KMS-11 (cell line): ENCODE measurements around the gene PACS1.
A peak's percentile ranks its signal among the peaks of the same experiment; 100 is the strongest.

Experiments
- H2AFZ ChIP-seq: fragments of 200-600 bp; sonication (generic); 2 replicates; pipeline ENCODE4 v1.6.1; 2016; ENCODE audit warnings: antibody characterized with exemption, mixed run types, low read depth
- H3K27ac ChIP-seq: fragments of 200-600 bp; sonication (generic); 2 replicates; pipeline ENCODE4 v1.6.1; 2016; ENCODE audit warnings: mild to moderate bottlenecking, mixed run types
- H3K27me3 ChIP-seq: fragments of 200-600 bp; sonication (generic); 2 replicates; pipeline ENCODE4 v1.6.1; 2017; ENCODE audit warnings: mild to moderate bottlenecking, low read depth, mixed run types, moderate library complexity; ENCODE audit not compliant: insufficient read depth
- H3K36me3 ChIP-seq: fragments of 200-600 bp; sonication (generic); 2 replicates; pipeline ENCODE4 v1.6.1; 2017; ENCODE audit warnings: mild to moderate bottlenecking, mixed run types; ENCODE audit not compliant: insufficient read depth
- H3K4me1 ChIP-seq: fragments of 200-600 bp; sonication (generic); 2 replicates; pipeline ENCODE4 v1.6.1; 2016; ENCODE audit warnings: mild to moderate bottlenecking, low read depth, mixed run types; ENCODE audit not compliant: poor library complexity, severe bottlenecking
- H3K4me2 ChIP-seq: fragments of 200-600 bp; sonication (generic); 2 replicates; pipeline ENCODE4 v1.7.0; 2016; ENCODE audit warnings: mild to moderate bottlenecking, mixed run types
- H3K4me3 ChIP-seq: fragments of 200-600 bp; sonication (generic); IDR thresholded peaks from 2 replicates; pipeline ENCODE4 v1.6.1; 2017; ENCODE audit warnings: low read depth, low read length, mixed read lengths; ENCODE audit not compliant: insufficient read depth
- H3K79me2 ChIP-seq: fragments of 200-600 bp; sonication (generic); 2 replicates; pipeline ENCODE4 v1.6.1; 2016; ENCODE audit warnings: low read depth, mixed run types; ENCODE audit not compliant: insufficient read depth
- H3K9ac ChIP-seq: fragments of 200-600 bp; sonication (generic); 2 replicates; pipeline ENCODE4 v1.6.1; 2016; ENCODE audit warnings: mild to moderate bottlenecking, mixed run types
- H4K20me1 ChIP-seq: fragments of 200-600 bp; sonication (generic); 2 replicates; pipeline ENCODE4 v1.6.1; 2016; ENCODE audit warnings: mild to moderate bottlenecking, mixed run types; ENCODE audit not compliant: insufficient read depth
- TF ChIP-seq, protein P1 (sequence below): fragments of 200-600 bp; sonication (generic); conservative IDR thresholded peaks from 2 replicates; pipeline ENCODE4 v1.6.1; 2017; ENCODE audit warnings: low read depth, mild to moderate bottlenecking, antibody characterized with exemption, low read length, moderate library complexity, mixed read lengths

Gene PACS1

DNA sequence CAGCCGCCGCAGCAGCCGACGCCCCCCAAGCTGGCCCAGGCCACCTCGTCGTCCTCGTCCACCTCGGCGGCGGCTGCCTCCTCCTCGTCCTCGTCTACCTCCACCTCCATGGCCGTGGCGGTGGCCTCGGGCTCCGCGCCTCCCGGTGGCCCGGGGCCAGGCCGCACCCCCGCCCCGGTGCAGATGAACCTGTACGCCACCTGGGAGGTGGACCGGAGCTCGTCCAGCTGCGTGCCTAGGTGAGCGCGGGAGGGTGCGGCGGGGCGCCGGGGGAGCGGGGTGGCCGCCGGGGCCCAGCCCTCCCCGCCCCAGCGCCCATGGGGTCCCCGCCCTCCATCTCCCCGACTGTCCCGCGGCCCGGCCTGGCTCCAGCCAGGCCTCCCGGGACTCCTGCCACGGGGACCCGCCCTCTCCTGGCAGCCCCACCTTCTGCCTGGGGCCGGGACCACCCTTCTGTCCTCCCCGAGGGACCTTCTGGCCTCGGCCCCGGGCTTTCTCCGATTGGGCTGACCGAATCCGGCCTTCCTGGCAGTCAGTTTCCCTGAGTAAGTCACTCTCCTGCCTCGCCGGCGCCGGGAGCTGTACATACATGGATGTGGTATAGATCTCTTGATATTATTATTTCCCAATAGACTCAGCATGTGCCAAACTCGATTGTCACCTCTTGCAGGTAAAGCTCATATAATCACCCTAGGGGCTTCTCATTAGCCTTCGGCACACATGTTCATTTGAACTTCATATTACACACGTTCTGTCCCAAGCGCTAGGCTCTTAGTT lies 720 bp downstream of the PACS1 start:
- Histone ChIP-seq H3K4me2 (peak overlapping the region; percentile 99), H3K27ac (peak overlapping the region; percentile 48), H3K79me2 (peaks cover 54% of the 10 kb centered on the region), H3K4me1 (peaks cover 56% of the 10 kb centered on the region), H3K36me3 (peaks cover 5% of the 10 kb centered on the region; the same call in 1 of the 2 replicates), H3K4me3 (no peak overlapping the region), H3K27me3 (no peaks in the 10 kb centered on the region), H4K20me1 (peaks cover 18% of the 10 kb centered on the region), H3K9ac (peak overlapping the region; percentile 61), H2AFZ (peak overlapping the region; percentile 31)
- TF ChIP-seq, protein P1, sequence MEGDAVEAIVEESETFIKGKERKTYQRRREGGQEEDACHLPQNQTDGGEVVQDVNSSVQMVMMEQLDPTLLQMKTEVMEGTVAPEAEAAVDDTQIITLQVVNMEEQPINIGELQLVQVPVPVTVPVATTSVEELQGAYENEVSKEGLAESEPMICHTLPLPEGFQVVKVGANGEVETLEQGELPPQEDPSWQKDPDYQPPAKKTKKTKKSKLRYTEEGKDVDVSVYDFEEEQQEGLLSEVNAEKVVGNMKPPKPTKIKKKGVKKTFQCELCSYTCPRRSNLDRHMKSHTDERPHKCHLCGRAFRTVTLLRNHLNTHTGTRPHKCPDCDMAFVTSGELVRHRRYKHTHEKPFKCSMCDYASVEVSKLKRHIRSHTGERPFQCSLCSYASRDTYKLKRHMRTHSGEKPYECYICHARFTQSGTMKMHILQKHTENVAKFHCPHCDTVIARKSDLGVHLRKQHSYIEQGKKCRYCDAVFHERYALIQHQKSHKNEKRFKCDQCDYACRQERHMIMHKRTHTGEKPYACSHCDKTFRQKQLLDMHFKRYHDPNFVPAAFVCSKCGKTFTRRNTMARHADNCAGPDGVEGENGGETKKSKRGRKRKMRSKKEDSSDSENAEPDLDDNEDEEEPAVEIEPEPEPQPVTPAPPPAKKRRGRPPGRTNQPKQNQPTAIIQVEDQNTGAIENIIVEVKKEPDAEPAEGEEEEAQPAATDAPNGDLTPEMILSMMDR: no peak

- TF ChIP-seq, protein P1: no peak
- Histone ChIP-seq H3K4me3 (no peak overlapping the region), H4K20me1 (peaks cover 17% of the 10 kb centered on the region), H3K27me3 (no peaks in the 10 kb centered on the region), H3K4me1 (peaks cover 50% of the 10 kb centered on the region), H3K4me2 (peak overlapping the region; percentile 99), H3K9ac (peak overlapping the region; percentile 61; the same call in 1 of the 2 replicates), H3K36me3 (no peaks in the 10 kb centered on the region; the same call in 1 of the 2 replicates), H3K27ac (peak overlapping the region; percentile 48), H2AFZ (peak overlapping the region; percentile 31), H3K79me2 (peaks cover 54% of the 10 kb centered on the region)
These were observed 1.3 kb downstream of the PACS1 start for GRCh38 chr11:66071381-66071801.

- Histone ChIP-seq H3K4me3 (no peak overlapping the region), H3K9ac (no peak overlapping the region), H3K27me3 (no peaks in the 10 kb centered on the region), H3K4me2 (peak overlapping the region; percentile 99), H4K20me1 (peaks cover 10% of the 10 kb centered on the region; the same call in 1 of the 2 replicates), H3K79me2 (peaks cover 56% of the 10 kb centered on the region), H3K27ac (peak overlapping the region; percentile 48; the same call in 1 of the 2 replicates), H3K4me1 (peaks cover 43% of the 10 kb centered on the region), H3K36me3 (no peaks in the 10 kb centered on the region; the same call in 1 of the 2 replicates), H2AFZ (no peak overlapping the region)
- TF ChIP-seq, protein P1: no peak
These were observed 2.0 kb downstream of the PACS1 start for GRCh38 chr11:66072081-66072480.

- Histone ChIP-seq H3K4me3 (no peak overlapping the region), H3K27ac (no peak overlapping the region), H3K4me2 (peak overlapping the region; percentile 99; the same call in 1 of the 2 replicates), H2AFZ (no peak overlapping the region), H3K36me3 (no peaks in the 10 kb centered on the region; the same call in 1 of the 2 replicates), H3K79me2 (peaks cover 60% of the 10 kb centered on the region), H3K4me1 (peaks cover 39% of the 10 kb centered on the region), H3K27me3 (no peaks in the 10 kb centered on the region), H4K20me1 (0 out of 2 replicates have a peak, but pooled peaks cover 7% of the 10 kb centered on the region), H3K9ac (no peak overlapping the region)
- TF ChIP-seq, protein P1: no peak
These were observed 2.4 kb downstream of the PACS1 start for GRCh38 chr11:66072518-66072917.
